NCI-H446 treated with DMSO at 0.1 percent for 48 hours (cell line): Measurements from ENCODE around the gene ACOT9.
"Not testable (repeated sequence)": the region's sequence is repeated elsewhere in the genome, so short reads cannot be mapped to it uniquely, and the experiment has no call there.

Experiments
- DNase-seq: peaks from one replicate; lab custom pipeline; 2025; lab: John Stamatoyannopoulos, UW

The ACOT9 gene

DNA sequence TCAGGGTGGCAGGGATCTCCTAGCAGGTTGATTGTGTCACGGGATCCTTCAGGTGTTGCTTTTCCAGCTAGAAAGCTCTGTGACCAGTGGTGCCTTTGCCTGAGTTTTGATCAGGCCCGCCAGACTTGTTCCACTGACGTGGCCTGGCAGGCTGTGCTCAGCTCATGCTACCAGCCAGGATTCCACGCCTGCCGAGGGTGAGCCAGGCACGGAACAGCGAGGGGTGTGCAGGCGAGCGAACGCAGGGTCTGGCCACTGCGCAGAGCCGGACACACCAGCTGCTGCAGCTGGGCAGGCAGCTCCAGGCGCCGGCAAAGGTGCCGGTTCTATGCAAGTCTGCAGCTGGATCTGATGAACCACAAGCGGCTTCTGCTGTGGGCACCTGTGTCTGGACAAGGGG, 22.8 kb upstream of the ACOT9 start:
- DNase-seq, result no peak

- no peak for DNase-seq
These were observed 22.4 kb upstream of the ACOT9 start for GRCh38 chrX:23765449-23765848.

DNA sequence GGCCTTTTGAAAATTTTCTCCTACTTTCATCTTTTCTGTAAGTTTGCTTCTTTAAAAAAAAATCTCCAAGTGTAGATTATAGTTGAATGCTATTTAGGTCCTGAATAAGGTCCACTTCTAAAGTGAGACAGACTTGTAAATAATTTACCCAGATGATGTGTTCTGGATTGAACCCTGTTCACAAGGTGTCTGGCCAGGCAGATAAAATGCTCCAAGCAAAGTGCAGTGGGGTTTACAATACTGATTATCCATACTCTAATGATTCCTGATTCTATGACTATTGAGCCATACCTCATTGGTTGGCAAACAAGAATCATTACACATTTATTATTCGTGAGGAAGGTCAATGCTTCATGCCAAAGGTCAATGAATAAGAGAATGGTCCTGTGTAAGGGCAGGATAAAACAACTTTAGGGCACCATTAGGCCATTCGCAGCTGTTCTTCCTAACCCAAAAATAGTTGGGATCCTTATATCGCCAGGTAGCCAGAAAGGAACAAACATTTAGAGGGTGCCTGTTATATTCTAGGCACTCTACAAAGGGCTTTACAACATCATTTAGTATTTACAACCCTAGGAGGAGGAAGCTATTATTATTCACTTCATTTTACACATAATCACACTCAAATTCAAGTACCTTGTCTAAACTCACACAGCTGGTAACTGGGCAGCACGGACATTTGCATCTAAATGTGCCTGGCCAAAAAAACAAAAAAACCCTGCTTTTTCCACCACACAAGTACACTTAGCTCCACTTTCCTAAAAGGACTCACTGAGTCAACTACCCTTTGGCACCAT, 21.3 kb upstream of the ACOT9 start:
- DNase-seq, result no peak

DNA sequence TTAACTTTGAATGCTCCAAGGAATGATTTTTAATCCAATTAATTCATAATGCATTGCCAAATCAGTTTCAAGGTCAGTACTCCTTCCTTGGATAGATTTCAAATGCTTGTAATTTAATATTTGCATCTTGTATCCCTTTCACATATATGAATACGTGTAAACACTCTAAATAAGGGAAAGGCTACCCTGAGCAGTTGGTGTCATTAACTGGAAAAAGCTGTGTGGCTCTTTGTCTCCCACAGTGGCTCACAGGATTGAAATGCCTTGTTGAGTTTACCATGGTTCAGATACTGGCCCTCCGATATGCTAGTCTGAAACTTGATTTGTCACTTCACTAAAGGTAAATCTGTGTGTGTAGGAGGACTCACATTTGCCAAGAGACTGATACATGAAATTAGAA, 16.7 kb upstream of the ACOT9 start:
- no peak for DNase-seq

DNA sequence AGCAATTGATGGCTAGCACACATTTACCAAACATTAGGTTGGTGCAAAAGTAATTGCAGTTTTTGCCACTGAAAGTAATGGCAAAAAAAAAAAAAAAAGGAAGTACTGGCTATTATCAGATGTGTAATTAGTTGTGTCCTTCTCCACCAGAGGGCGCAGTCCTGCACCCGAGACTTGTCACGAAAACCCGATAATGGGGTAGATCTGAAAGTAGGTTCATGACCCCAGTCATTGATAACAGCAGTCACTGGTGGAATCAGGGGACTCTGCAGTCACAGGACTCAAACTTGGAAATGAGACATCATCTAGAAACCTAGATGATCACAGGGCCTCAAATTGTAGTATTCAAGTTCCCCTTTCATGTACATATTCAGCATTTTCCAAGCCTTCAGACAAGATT, 13.1 kb upstream of the ACOT9 start:
- DNase-seq, result peak; percentile 2

- DNase-seq, result no peak
These were observed 11.6 kb upstream of the ACOT9 start for GRCh38 chrX:23754664-23755063.

DNA sequence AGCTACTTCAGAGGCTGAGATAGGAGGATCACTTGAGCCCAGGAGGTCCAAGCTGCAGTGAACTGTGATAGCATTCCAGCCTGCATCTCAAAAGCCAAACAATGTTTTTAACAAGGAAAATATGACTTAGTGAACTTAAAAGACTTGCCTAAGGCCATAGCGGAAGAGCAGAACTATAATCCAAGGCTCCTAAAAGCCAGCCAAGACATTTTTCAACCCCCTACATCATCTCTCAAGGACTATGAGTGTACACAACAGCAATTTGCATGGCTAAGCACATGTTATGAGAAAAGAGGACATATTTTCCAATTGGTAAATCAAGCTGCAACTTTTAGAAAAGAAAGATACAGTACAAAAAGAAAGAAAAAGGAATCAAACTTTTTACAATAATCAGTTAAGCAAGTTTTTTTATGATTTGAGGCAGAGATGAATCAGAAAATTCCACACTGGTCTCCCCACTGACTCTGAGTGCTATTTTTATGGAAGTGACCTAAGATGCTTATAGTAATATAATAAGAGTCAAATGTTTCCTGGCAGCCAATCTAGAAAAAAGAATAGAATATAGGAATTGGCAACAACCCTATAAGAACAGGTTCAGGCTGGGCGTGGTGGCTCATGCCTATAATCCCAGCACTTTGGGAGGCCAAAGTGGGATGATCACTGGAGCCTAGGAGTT, 9.8 kb upstream of the ACOT9 start:
- DNase-seq, result no peak

- DNase-seq, result no peak
These were observed 6.5 kb upstream of the ACOT9 start for GRCh38 chrX:23749576-23749975.

- no peak for DNase-seq
These were observed 6.1 kb upstream of the ACOT9 start for GRCh38 chrX:23749129-23749528.

GRCh38 chrX:23745786-23746185, 2.7 kb upstream of the ACOT9 start:
- no peak for DNase-seq

- DNase-seq, result not testable (repeated sequence)
These were observed 521 bp upstream of the ACOT9 start for GRCh38 chrX:23743623-23743971.

DNA sequence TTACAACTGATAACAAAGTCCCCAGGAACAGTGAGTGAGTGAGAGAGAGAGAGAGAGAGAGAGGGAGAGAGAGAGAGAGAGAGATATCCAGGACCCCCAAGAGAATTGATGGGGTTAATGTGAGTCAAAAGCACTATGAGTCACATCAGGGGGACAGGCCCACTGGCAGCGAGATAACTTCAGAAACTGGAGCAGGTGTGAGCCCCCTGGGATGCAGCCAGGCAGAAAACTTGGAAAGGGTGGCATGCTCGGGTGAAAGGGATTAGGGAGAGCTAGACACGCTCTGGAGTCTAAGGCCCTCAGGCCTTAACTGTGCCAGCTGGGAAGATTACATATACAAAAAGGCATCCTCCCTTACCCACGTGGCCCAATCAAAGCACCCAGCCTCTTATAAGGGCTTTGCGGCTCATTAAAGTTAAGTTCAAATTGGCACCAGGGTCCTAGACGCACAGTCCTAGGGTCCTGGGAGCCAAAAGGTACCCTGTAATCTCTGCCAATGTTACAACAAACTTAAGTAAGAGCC, 841 bp downstream of the ACOT9 start:
- DNase-seq, result peak; percentile 2

DNA sequence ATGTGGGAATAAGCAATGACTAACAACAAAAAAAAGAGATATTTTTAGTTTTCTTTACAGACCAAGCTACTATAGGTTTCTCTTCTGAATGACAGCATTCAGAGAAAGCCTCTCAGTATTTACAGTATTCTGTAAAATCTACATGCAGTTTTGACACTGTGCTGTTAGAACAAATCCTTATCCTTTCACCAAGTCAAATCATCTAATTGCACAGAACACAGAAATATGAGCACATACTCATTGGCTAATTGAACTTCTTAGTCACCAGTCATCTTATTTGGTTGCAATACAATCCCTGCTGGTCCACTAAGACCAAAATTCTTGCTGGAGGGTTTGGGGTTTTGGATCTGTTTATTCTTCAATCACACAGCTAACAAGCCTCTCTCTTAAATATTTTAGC, 5.7 kb downstream of the ACOT9 start:
- no peak for DNase-seq

GRCh38 chrX:23736030-23736429, 7.0 kb downstream of the ACOT9 start:
- DNase-seq, result no peak

DNA sequence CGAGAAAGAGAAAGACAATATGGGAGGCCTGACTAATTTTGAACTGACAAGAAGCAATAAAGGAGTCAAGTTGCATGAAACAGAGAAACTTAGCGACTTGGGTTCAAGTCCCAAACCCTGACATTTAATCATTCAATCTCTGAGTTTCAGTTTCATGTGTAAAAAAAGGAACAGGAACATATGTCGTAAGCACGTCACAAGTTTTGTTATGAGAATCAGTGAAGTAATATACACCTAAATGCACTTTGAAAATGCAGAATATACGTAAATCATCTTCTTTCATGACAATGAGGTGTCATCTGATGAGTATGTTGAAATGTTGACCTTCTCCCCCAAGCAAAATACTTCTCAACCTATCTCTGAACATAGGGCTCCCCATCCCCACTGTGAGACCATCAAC, 10.4 kb downstream of the ACOT9 start:
- DNase-seq, result no peak

- DNase-seq, result no peak
These were observed 11.1 kb downstream of the ACOT9 start for GRCh38 chrX:23731951-23732350.

DNA sequence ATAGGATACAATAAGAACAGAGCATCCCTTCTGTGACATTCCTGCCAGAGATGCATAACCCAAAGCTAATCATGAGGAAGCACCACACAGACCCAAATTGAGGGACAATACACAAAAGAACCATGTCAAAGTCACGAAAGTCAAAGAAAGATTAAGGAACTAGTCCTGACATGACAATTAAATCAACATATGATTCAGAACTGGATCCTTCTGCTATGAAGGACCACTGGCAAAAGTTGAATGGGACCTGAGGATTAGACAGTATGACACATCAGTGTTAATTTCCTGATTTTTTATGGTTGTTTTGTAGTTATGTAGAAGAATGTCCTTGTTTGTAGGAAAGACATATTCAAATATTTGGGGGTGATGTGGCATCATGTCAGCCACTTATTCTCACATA, 13.9 kb downstream of the ACOT9 start:
- no peak for DNase-seq

- DNase-seq, result no peak
These were observed 15.9 kb downstream of the ACOT9 start for GRCh38 chrX:23727206-23727605.

GRCh38 chrX:23726191-23726590, 16.9 kb downstream of the ACOT9 start:
- DNase-seq, result no peak

GRCh38 chrX:23720117-23720677, 22.9 kb downstream of the ACOT9 start:
- DNase-seq, result no peak

DNA sequence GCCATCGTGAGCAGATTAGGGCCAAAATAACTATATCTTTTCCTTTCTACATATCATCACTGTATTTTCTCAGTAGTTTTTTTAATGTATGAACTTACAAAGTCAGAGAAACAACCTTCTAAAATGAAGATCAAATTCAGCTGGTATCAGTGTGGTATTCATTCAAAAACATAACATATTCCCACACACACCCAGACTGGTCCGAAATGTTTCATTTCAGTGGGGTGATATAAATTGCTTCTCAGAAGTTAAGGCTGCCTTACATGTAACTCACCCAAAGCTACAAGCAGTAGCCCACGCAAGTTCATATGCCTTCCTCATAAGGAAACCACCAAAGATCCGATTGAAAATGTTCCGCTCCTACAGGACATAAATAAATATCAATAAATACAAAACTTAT, 37.8 kb downstream of the ACOT9 start:
- DNase-seq, result no peak

- DNase-seq, result no peak
These were observed 38.3 kb downstream of the ACOT9 start for GRCh38 chrX:23704673-23705206.

DNA sequence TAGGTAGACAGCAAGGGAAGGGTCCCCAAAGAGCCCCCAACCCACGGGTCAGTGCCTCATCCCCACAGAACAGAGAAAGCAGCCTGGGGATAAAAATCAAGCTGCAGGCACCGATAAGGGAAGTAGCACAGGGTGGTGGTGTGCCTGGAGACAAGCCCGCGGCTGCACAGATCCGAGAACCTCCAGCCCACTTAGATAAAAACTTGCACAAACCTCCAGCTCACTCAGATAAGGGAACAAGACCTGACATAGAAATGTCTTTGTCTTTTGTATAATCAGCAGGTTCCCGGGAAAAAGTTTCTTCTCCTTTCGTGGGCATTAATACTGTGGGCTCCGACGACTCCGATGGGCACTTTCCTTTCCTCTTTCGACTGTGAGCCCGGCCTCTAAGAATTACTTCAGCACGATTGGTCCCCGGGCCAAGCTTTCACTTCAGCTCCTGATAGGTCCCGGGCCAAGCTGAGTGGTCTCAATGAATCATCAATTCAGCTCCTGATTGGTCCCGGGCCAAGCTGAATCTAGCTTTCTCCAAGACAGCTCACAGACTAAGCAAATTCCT, 43.4 kb downstream of the ACOT9 start:
- no peak for DNase-seq
